Islet precursor cell (in vitro differentiated cells): ENCODE results near the gene AMER3.
A peak's percentile ranks its signal among the peaks of the same experiment; 100 is the strongest.

Experiments
- DNase-seq: peaks from one replicate; pipeline ENCODE4 v3.0.0-alpha.2; 2018

Gene AMER3

GRCh38 chr2:130754811-130755210 lies 529 bp upstream of the AMER3 start:
- DNase-seq: peak; percentile 37

GRCh38 chr2:130756053-130756873 lies 923 bp downstream of the AMER3 start:
- peak; percentile 74 for DNase-seq

GRCh38 chr2:130756874-130757668 lies 1.7 kb downstream of the AMER3 start:
- DNase-seq: no peak

- peak; percentile 45 for DNase-seq
Observed at GRCh38 chr2:130759906-130760753, 4.8 kb downstream of the AMER3 start.

- DNase-seq: peak; percentile 42
Observed at GRCh38 chr2:130760754-130761751, 5.7 kb downstream of the AMER3 start.

- DNase-seq: no peak
Observed at GRCh38 chr2:130762031-130762909, 6.9 kb downstream of the AMER3 start.

- DNase-seq: no peak
Observed at GRCh38 chr2:130762910-130763385, 7.6 kb downstream of the AMER3 start.

- no peak for DNase-seq
Observed at GRCh38 chr2:130763405-130763804, 8.1 kb downstream of the AMER3 start.

- peak; percentile 36 for DNase-seq
Observed at GRCh38 chr2:130764035-130764820, 8.9 kb downstream of the AMER3 start.

GRCh38 chr2:130764821-130765115 lies 9.4 kb downstream of the AMER3 start:
- DNase-seq: peak; percentile 34

- DNase-seq: no peak
Observed at GRCh38 chr2:130765464-130765863, 10.1 kb downstream of the AMER3 start.

- no peak for DNase-seq
Observed at GRCh38 chr2:130766037-130766436, 10.7 kb downstream of the AMER3 start.

GRCh38 chr2:130766711-130767407 lies 11.5 kb downstream of the AMER3 start:
- DNase-seq: peak; percentile 37

- peak; percentile 59 for DNase-seq
Observed at GRCh38 chr2:130767408-130767775, 12.1 kb downstream of the AMER3 start.

GRCh38 chr2:130768191-130768855 lies 13.0 kb downstream of the AMER3 start:
- DNase-seq: peak; percentile 42

GRCh38 chr2:130769343-130769907 lies 14.1 kb downstream of the AMER3 start:
- DNase-seq: peak; percentile 31

- peak; percentile 73 for DNase-seq
Observed at GRCh38 chr2:130776550-130776949, 21.2 kb downstream of the AMER3 start.

GRCh38 chr2:130778781-130779180 lies 23.4 kb downstream of the AMER3 start:
- peak; percentile 11 for DNase-seq
